Measurements from ENCODE around the gene ARRB1.

GRCh38 chr11:75344761-75345454, 6.6 kb downstream of the ARRB1 start:
- TF ChIP-seq MAX (IDR thresholded peaks at IDR 0.05; ENCODE audit: low read depth, low read length) (no peak), MYC (IDR thresholded peaks at IDR 0.05; ENCODE audit: low read depth, low read length) (no peak)
- TF ChIP-seq, protein P1, sequence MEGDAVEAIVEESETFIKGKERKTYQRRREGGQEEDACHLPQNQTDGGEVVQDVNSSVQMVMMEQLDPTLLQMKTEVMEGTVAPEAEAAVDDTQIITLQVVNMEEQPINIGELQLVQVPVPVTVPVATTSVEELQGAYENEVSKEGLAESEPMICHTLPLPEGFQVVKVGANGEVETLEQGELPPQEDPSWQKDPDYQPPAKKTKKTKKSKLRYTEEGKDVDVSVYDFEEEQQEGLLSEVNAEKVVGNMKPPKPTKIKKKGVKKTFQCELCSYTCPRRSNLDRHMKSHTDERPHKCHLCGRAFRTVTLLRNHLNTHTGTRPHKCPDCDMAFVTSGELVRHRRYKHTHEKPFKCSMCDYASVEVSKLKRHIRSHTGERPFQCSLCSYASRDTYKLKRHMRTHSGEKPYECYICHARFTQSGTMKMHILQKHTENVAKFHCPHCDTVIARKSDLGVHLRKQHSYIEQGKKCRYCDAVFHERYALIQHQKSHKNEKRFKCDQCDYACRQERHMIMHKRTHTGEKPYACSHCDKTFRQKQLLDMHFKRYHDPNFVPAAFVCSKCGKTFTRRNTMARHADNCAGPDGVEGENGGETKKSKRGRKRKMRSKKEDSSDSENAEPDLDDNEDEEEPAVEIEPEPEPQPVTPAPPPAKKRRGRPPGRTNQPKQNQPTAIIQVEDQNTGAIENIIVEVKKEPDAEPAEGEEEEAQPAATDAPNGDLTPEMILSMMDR (IDR thresholded peaks at IDR 0.05; ENCODE audit: low read depth, low read length), result no peak
